Sigmoid colon (tissue), 4 donors: ENCODE measurements around the gene TEX44.

ENCODE experiments used
- POLR2A ChIP-seq, 2 donors: fragments of 450-650 bp; IDR thresholded peaks; one replicate each; pipeline ENCODE4 v1.6.1; 2016; ENCODE audit warnings: antibody characterized with exemption in 2 of 2, mild to moderate bottlenecking in 2 of 2, moderate library complexity in 2 of 2
- POLR2AphosphoS5 ChIP-seq, 4 donors: sonication (generic); formaldehyde crosslinking; IDR thresholded peaks; one replicate each; pipeline ENCODE4 v1.6.1; 2017; ENCODE audit warnings: antibody characterized with exemption in 4 of 4
- TF ChIP-seq, protein P1 (sequence below), 4 experiments: fragments of 450-650 bp in 3 of 4; fragments of 200-600 bp in 1 of 4; IDR thresholded peaks; one replicate each; pipeline ENCODE4 v1.5.1; 2016 to 2019; ENCODE audit warnings: antibody characterized with exemption in 4 of 4, mild to moderate bottlenecking in 3 of 4, moderate library complexity in 2 of 4

DNA sequence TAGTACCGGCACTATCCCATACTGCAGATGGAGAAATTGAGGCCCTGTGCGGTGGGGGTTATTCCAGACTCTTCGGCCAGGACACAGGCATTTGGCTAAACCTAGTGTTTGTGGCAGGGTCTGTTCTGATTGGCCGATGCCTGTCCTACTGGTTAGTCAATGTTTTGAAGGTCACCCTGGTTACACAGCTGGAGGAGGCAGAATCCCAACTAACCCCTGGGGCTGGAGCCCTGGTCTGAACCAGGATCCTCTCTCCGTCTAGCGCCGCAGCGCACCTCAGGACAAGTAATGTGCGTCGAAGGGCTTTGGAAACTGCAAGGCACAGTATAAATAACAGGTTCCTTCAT lies 19.4 kb downstream of the TEX44 start:
- TF ChIP-seq, protein P1, sequence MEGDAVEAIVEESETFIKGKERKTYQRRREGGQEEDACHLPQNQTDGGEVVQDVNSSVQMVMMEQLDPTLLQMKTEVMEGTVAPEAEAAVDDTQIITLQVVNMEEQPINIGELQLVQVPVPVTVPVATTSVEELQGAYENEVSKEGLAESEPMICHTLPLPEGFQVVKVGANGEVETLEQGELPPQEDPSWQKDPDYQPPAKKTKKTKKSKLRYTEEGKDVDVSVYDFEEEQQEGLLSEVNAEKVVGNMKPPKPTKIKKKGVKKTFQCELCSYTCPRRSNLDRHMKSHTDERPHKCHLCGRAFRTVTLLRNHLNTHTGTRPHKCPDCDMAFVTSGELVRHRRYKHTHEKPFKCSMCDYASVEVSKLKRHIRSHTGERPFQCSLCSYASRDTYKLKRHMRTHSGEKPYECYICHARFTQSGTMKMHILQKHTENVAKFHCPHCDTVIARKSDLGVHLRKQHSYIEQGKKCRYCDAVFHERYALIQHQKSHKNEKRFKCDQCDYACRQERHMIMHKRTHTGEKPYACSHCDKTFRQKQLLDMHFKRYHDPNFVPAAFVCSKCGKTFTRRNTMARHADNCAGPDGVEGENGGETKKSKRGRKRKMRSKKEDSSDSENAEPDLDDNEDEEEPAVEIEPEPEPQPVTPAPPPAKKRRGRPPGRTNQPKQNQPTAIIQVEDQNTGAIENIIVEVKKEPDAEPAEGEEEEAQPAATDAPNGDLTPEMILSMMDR (IDR thresholded peaks at IDR 0.05) = no peak
- no peak for TF ChIP-seq POLR2AphosphoS5 (IDR thresholded peaks at IDR 0.05)
- TF ChIP-seq POLR2A (IDR thresholded peaks at IDR 0.05) = no peak
